Body of pancreas (tissue), 4 donors: ENCODE measurements around the gene CLOCK.

Experiments
- CTCF ChIP-seq, 7 experiments: fragments of 450-650 bp in 4 of 7; fragments of 200-600 bp in 3 of 7; sonication (generic) in 3 of 7; IDR thresholded peaks; one replicate each; pipeline ENCODE4 v1.5.1; 2016 to 2019; ENCODE audit warnings: antibody characterized with exemption in 7 of 7
- POLR2A ChIP-seq, 3 donors: fragments of 450-650 bp; IDR thresholded peaks; one replicate each; pipeline ENCODE4 v1.6.1; 2016; ENCODE audit warnings: antibody characterized with exemption in 3 of 3, mild to moderate bottlenecking in 2 of 3

DNA sequence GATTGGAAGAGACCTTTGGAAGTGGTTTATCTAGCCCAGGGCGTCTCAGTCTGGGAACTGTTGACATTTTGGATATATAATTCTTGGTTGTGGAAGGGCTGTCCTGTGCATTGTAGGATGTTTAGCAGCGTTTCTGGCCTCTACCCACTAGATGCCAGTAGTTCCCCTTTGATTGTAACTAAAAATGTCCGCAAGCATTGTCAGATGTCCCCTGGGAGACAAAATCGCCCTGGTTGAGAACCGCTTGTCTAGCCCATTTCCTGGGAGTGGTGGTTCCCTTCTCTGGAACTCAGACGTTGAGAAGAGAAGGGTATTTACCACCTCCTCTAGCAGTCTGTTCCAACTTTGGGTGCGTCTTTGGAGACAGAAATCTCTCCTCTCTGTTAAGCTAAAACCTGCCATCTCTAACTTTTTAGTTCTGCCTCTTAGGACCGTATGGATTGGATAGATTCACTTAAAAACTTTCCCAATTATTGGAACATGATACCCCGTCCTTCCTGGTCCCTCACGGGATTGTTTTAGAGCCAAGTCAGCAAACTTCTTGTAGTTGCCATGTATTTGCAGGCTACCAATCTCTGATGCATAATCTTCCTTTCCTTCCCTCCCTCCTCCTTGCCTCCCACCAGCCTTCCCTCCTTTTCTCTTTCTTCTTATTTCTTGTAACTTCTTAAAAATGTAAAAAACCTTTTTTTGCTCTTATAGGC lies 137.1 kb downstream of the CLOCK start:
- TF ChIP-seq CTCF (IDR thresholded peaks at IDR 0.05) (peak in 3 of 7 experiments; percentile 21 to 26 (median 25)), POLR2A (IDR thresholded peaks at IDR 0.05) (no peak)
